OCI-LY3 (cell line): Measurements from ENCODE around the gene IGDCC3.

Experiments
- EZH2phosphoT487 ChIP-seq: fragments of 200-600 bp; shearing (Covaris generic); IDR thresholded peaks from 2 replicates; pipeline ENCODE4 v1.6.1; 2018; ENCODE audit warnings: antibody characterized with exemption, mixed run types, low read depth
- TF ChIP-seq, protein P1 (sequence below): fragments of 200-600, 300-600 bp; sonication (generic); IDR thresholded peaks from 2 replicates; pipeline ENCODE4 v1.5.1; 2014; ENCODE audit warnings: antibody characterized with exemption, low read length, low read depth

DNA sequence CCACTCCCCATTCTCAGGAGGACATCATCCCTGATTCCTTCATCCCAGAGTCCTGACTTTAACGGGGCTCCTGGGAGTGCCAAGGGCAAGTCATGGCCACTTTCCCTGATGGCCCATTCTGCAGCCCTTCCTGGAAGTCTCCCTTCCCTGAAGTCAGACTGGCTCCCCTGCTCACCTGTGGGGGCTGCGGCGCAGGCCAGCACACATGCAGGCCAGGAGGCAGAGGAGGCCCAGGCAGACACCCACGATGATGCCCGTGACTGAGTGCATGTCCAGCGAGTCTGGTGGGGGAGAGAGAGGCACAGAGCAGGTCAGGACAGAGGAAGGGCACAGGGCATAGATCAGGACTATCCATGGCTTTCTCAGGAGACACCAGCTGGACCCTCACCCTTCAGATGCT is 8.6 kb upstream of the IGDCC3 start:
- TF ChIP-seq, protein P1, sequence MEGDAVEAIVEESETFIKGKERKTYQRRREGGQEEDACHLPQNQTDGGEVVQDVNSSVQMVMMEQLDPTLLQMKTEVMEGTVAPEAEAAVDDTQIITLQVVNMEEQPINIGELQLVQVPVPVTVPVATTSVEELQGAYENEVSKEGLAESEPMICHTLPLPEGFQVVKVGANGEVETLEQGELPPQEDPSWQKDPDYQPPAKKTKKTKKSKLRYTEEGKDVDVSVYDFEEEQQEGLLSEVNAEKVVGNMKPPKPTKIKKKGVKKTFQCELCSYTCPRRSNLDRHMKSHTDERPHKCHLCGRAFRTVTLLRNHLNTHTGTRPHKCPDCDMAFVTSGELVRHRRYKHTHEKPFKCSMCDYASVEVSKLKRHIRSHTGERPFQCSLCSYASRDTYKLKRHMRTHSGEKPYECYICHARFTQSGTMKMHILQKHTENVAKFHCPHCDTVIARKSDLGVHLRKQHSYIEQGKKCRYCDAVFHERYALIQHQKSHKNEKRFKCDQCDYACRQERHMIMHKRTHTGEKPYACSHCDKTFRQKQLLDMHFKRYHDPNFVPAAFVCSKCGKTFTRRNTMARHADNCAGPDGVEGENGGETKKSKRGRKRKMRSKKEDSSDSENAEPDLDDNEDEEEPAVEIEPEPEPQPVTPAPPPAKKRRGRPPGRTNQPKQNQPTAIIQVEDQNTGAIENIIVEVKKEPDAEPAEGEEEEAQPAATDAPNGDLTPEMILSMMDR: no peak
- no peak for TF ChIP-seq EZH2phosphoT487
